Upper lobe of right lung (tissue), 1 donor: ENCODE measurements around the gene DLK1. TPM values are rescaled to one million over a fixed set of nuclear protein-coding genes. Genes with fewer than 3 reads are reported as not detected.
A peak's percentile ranks its signal among the peaks of the same experiment; 100 is the strongest.

Experiments
- ATAC-seq: fragments of 200-7000 bp; cut with Tn5 transposase; one replicate; pipeline ENCODE4 v1.9.1; 2020; ENCODE audit warnings: mild to moderate bottlenecking, moderate library complexity
- DNase-seq: peaks from one replicate; pipeline ENCODE4 v3.0.0-alpha.2; 2020
- H3K27ac ChIP-seq: fragments of 200-600 bp; one replicate; pipeline ENCODE4 v1.8.0; 2022
- H3K27me3 ChIP-seq: fragments of 200-600 bp; one replicate; pipeline ENCODE4 v1.8.0; 2022; ENCODE audit warnings: mild to moderate bottlenecking
- H3K36me3 ChIP-seq: fragments of 200-600 bp; one replicate; pipeline ENCODE4 v1.8.0; 2022
- H3K4me1 ChIP-seq: fragments of 200-600 bp; one replicate; pipeline ENCODE4 v1.8.0; 2022
- H3K4me3 ChIP-seq: fragments of 200-600 bp; one replicate; pipeline ENCODE4 v1.8.0; 2022; ENCODE audit warnings: mild to moderate bottlenecking
- H3K9me3 ChIP-seq: fragments of 200-600 bp; one replicate; pipeline ENCODE4 v1.8.0; 2022
- intact Hi-C: fragments of 100-400 bp; cut with DNase I; formaldehyde crosslinking; loops from one replicate; pipeline ENCODE4 v1.11.0; 2022
- total RNA-seq: library from RNA; stranded (reverse); fragmentation: NEBNext Ultra II Directional; extraction: Animal tissue kit (Norgen Biotek cat#: 25700); gene quantifications from one replicate; pipeline ENCODE4 v1.2.1, GENCODE V29; 2021
- TF ChIP-seq, protein P1 (sequence below): fragments of 200-600 bp; IDR thresholded peaks from one replicate; pipeline ENCODE4 v1.8.0; 2022; ENCODE audit warnings: antibody characterized with exemption
- donor health status: DM: no; HTN: yes; CAD: no; lungs with severe emphysema.

Gene DLK1
- total RNA-seq, 1 donor from 2014 or later: not detected

DNA sequence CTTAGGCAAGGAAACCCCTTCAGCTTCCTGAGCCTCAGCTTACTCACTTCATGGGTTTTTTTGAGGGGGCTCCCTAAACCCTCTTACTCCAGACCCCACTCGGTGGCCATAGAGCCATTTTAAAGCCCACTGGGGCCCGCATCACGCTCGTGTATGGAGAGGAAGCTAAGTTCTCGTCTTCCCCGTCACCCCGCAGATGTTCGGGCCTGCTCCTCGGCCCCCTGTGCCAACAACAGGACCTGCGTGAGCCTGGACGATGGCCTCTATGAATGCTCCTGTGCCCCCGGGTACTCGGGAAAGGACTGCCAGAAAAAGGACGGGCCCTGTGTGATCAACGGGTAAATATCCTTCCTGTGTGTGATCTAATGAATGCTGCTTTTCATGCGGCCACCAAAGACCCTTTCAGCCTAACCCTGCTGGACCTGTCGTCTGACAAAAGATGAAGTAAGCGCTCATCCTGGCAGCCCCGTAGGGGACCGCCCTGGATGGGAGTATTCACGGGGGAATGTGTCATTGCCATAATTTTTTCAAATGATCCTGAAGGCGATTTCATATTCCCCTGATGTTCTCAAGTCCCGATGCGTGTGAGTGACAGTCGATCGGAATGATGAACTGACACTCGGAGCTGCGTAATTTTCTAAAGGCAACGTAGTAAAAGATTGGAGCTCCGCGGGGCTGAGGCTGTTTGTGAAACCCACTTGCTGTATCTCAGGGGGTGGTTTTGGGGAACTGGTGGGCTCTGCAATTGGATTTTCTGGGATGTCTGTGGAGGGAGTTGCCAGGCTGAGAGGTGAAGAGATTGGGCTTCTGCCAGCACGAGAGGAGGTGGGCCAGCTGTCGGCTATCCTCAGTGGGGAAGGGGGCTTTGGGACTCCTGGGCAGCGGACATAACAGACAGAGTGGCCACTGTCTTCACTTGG, 5.4 kb downstream of the DLK1 start:
- intact Hi-C loops: no loop called here
- ATAC-seq (no peak), DNase-seq (peak; percentile 57)
- no peaks in the 10 kb centered on the region for H3K36me3 ChIP-seq
- TF ChIP-seq, protein P1, sequence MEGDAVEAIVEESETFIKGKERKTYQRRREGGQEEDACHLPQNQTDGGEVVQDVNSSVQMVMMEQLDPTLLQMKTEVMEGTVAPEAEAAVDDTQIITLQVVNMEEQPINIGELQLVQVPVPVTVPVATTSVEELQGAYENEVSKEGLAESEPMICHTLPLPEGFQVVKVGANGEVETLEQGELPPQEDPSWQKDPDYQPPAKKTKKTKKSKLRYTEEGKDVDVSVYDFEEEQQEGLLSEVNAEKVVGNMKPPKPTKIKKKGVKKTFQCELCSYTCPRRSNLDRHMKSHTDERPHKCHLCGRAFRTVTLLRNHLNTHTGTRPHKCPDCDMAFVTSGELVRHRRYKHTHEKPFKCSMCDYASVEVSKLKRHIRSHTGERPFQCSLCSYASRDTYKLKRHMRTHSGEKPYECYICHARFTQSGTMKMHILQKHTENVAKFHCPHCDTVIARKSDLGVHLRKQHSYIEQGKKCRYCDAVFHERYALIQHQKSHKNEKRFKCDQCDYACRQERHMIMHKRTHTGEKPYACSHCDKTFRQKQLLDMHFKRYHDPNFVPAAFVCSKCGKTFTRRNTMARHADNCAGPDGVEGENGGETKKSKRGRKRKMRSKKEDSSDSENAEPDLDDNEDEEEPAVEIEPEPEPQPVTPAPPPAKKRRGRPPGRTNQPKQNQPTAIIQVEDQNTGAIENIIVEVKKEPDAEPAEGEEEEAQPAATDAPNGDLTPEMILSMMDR: no peak
- no peak overlapping the region for H3K4me3 ChIP-seq
- peaks cover 38% of the 10 kb centered on the region for H3K27me3 ChIP-seq
- no peak overlapping the region for H3K27ac ChIP-seq
- no peaks in the 10 kb centered on the region for H3K9me3 ChIP-seq
- H3K4me1 ChIP-seq: no peaks in the 10 kb centered on the region

- H3K4me3 ChIP-seq: no peak overlapping the region
- H3K27me3 ChIP-seq: peaks cover 32% of the 10 kb centered on the region
- no peaks in the 10 kb centered on the region for H3K9me3 ChIP-seq
- H3K4me1 ChIP-seq: no peaks in the 10 kb centered on the region
- H3K27ac ChIP-seq: no peak overlapping the region
- DNase-seq (no peak), ATAC-seq (no peak)
- intact Hi-C loops: no loop called here
- no peaks in the 10 kb centered on the region for H3K36me3 ChIP-seq
- TF ChIP-seq, protein P1: no peak
Measured at GRCh38 chr14:100732766-100733100, 6.0 kb downstream of the DLK1 start.

- TF ChIP-seq, protein P1: no peak
- DNase-seq: peak; percentile 32
- intact Hi-C loops: no loop called here
- H3K27ac ChIP-seq: no peak overlapping the region
- H3K36me3 ChIP-seq: no peaks in the 10 kb centered on the region
- H3K4me3 ChIP-seq: no peak overlapping the region
- no peaks in the 10 kb centered on the region for H3K9me3 ChIP-seq
- peaks cover 26% of the 10 kb centered on the region for H3K27me3 ChIP-seq
- no peaks in the 10 kb centered on the region for H3K4me1 ChIP-seq
- ATAC-seq: no peak
Measured at GRCh38 chr14:100733152-100733850, 6.6 kb downstream of the DLK1 start.

DNA sequence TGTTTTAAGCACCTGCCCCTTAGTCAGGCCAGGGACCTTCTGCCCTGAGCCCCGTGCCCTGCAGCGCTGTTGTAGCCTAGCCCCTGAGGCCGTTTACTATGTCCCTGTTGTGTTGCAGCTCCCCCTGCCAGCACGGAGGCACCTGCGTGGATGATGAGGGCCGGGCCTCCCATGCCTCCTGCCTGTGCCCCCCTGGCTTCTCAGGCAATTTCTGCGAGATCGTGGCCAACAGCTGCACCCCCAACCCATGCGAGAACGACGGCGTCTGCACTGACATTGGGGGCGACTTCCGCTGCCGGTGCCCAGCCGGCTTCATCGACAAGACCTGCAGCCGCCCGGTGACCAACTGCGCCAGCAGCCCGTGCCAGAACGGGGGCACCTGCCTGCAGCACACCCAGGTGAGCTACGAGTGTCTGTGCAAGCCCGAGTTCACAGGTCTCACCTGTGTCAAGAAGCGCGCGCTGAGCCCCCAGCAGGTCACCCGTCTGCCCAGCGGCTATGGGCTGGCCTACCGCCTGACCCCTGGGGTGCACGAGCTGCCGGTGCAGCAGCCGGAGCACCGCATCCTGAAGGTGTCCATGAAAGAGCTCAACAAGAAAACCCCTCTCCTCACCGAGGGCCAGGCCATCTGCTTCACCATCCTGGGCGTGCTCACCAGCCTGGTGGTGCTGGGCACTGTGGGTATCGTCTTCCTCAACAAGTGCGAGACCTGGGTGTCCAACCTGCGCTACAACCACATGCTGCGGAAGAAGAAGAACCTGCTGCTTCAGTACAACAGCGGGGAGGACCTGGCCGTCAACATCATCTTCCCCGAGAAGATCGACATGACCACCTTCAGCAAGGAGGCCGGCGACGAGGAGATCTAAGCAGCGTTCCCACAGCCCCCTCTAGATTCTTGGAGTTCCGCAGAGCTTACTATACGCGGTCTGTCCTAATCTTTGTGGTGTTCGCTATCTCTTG, 7.6 kb downstream of the DLK1 start:
- ATAC-seq (no peak), DNase-seq (peak; percentile 59)
- no peak overlapping the region for H3K4me3 ChIP-seq
- H3K27me3 ChIP-seq: peaks cover 17% of the 10 kb centered on the region
- intact Hi-C loops: no loop called here
- no peaks in the 10 kb centered on the region for H3K4me1 ChIP-seq
- H3K9me3 ChIP-seq: no peaks in the 10 kb centered on the region
- TF ChIP-seq, protein P1: no peak
- H3K27ac ChIP-seq: no peak overlapping the region
- no peaks in the 10 kb centered on the region for H3K36me3 ChIP-seq

DNA sequence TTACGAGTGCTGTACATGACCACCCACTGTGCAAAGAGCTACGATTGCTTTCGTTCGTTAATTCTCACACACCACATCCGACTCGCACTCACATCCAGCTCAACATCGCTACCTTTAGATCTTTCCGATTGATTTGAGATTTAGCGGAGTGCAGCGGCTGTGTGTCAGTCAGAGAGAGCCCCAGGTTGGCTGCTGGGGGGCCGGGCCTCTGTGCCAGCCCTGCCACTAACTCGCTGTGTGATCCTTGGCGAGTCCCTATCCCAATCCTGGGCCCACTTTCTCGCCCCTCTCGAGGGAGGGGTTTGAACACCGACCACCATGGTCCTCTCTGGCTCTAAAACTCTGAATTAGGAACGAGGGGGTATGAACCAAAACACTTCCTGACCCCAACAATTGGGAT, 8.6 kb downstream of the DLK1 start:
- DNase-seq (peak; percentile 26), ATAC-seq (no peak)
- Histone ChIP-seq H3K27ac (no peak overlapping the region), H3K36me3 (no peaks in the 10 kb centered on the region), H3K4me1 (no peaks in the 10 kb centered on the region), H3K9me3 (no peaks in the 10 kb centered on the region), H3K27me3 (peaks cover 9% of the 10 kb centered on the region), H3K4me3 (no peak overlapping the region)
- intact Hi-C loops: no loop called here
- TF ChIP-seq, protein P1: no peak
